ENCODE results near the gene SCGB3A2.

DNA sequence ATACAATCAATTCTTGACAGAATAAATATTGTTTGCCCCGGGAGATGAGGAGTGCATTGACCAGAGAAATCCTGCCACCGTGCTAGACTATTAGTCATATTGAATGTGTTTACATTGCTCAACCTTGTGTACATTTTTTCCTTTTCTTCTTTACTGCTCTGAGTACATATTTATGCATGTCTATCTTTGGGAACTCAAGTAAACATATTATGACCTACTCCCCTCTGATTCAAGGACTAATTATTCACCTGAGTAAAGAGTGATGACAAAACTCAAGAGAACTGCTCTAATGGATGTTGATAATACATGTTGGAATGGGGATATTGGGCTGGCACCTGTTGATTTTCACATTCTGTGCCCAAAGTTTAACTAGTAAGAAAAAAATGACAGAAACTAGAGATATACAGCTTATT is 43.1 kb upstream of the SCGB3A2 start:
- TF ChIP-seq, protein P1, sequence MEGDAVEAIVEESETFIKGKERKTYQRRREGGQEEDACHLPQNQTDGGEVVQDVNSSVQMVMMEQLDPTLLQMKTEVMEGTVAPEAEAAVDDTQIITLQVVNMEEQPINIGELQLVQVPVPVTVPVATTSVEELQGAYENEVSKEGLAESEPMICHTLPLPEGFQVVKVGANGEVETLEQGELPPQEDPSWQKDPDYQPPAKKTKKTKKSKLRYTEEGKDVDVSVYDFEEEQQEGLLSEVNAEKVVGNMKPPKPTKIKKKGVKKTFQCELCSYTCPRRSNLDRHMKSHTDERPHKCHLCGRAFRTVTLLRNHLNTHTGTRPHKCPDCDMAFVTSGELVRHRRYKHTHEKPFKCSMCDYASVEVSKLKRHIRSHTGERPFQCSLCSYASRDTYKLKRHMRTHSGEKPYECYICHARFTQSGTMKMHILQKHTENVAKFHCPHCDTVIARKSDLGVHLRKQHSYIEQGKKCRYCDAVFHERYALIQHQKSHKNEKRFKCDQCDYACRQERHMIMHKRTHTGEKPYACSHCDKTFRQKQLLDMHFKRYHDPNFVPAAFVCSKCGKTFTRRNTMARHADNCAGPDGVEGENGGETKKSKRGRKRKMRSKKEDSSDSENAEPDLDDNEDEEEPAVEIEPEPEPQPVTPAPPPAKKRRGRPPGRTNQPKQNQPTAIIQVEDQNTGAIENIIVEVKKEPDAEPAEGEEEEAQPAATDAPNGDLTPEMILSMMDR (IDR thresholded peaks at IDR 0.05) = no peak
- TF ChIP-seq POLR2AphosphoS5 (IDR thresholded peaks at IDR 0.05; ENCODE audit: low read depth, low read length) = no peak
- TF ChIP-seq, protein P2, sequence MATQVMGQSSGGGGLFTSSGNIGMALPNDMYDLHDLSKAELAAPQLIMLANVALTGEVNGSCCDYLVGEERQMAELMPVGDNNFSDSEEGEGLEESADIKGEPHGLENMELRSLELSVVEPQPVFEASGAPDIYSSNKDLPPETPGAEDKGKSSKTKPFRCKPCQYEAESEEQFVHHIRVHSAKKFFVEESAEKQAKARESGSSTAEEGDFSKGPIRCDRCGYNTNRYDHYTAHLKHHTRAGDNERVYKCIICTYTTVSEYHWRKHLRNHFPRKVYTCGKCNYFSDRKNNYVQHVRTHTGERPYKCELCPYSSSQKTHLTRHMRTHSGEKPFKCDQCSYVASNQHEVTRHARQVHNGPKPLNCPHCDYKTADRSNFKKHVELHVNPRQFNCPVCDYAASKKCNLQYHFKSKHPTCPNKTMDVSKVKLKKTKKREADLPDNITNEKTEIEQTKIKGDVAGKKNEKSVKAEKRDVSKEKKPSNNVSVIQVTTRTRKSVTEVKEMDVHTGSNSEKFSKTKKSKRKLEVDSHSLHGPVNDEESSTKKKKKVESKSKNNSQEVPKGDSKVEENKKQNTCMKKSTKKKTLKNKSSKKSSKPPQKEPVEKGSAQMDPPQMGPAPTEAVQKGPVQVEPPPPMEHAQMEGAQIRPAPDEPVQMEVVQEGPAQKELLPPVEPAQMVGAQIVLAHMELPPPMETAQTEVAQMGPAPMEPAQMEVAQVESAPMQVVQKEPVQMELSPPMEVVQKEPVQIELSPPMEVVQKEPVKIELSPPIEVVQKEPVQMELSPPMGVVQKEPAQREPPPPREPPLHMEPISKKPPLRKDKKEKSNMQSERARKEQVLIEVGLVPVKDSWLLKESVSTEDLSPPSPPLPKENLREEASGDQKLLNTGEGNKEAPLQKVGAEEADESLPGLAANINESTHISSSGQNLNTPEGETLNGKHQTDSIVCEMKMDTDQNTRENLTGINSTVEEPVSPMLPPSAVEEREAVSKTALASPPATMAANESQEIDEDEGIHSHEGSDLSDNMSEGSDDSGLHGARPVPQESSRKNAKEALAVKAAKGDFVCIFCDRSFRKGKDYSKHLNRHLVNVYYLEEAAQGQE (IDR thresholded peaks at IDR 0.05; ENCODE audit: insufficient read depth in 1 of 2, low read depth in 2 of 2, low read length in 1 of 2) = no peak
